ENCODE measurements around the gene ERAP2.

- TF ChIP-seq EZH2phosphoT487 (IDR thresholded peaks at IDR 0.05; ENCODE audit: insufficient read depth, low read depth) (no peak), EZH2 (IDR thresholded peaks at IDR 0.05; ENCODE audit: insufficient read depth, poor library complexity, severe bottlenecking) (no peak)
Observed at GRCh38 chr5:96933764-96934707, 57.7 kb downstream of the ERAP2 start.

Measured in GM23248 (cell line).